ENCODE measurements around the gene ADGRL1.
"Not testable (repeated sequence)": the region's sequence is repeated elsewhere in the genome, so short reads cannot be mapped to it uniquely, and the experiment has no call there.

The ADGRL1 gene

GRCh38 chr19:14161305-14161704 lies 44.7 kb downstream of the ADGRL1 start:
- DNase-seq (ENCODE audit: low spot score) = no peak

GRCh38 chr19:14160017-14160703 lies 45.8 kb downstream of the ADGRL1 start:
- no peak for DNase-seq (ENCODE audit: low spot score)

GRCh38 chr19:14159059-14159458 lies 46.9 kb downstream of the ADGRL1 start:
- DNase-seq (ENCODE audit: low spot score) = no peak

- no peak for DNase-seq (ENCODE audit: low spot score)
Observed at GRCh38 chr19:14158276-14159023, 47.5 kb downstream of the ADGRL1 start.

- DNase-seq (ENCODE audit: low spot score) = no peak
Observed at GRCh38 chr19:14156971-14157717, 48.8 kb downstream of the ADGRL1 start.

- DNase-seq (ENCODE audit: low spot score) = no peak
Observed at GRCh38 chr19:14156122-14156521, 49.8 kb downstream of the ADGRL1 start.

- DNase-seq (ENCODE audit: low spot score) = no peak
Observed at GRCh38 chr19:14155371-14155770, 50.6 kb downstream of the ADGRL1 start.

- no peak for DNase-seq (ENCODE audit: low spot score)
Observed at GRCh38 chr19:14152713-14153112, 53.3 kb downstream of the ADGRL1 start.

GRCh38 chr19:14150770-14151661 lies 55.0 kb downstream of the ADGRL1 start:
- no peak for DNase-seq (ENCODE audit: low spot score)

GRCh38 chr19:14150041-14150769 lies 55.8 kb downstream of the ADGRL1 start:
- DNase-seq (ENCODE audit: low spot score) = no peak

- DNase-seq (ENCODE audit: low spot score) = peak; percentile 62
Observed at GRCh38 chr19:14149509-14149994, 56.4 kb downstream of the ADGRL1 start.

- DNase-seq (ENCODE audit: low spot score) = no peak
Observed at GRCh38 chr19:14148751-14149410, 57.1 kb downstream of the ADGRL1 start.

- DNase-seq (ENCODE audit: low spot score) = peak; percentile 52
Observed at GRCh38 chr19:14147797-14148605, 58.0 kb downstream of the ADGRL1 start.

GRCh38 chr19:14146789-14147216 lies 59.2 kb downstream of the ADGRL1 start:
- DNase-seq (ENCODE audit: low spot score) = no peak

GRCh38 chr19:14146169-14146568 lies 59.8 kb downstream of the ADGRL1 start:
- not testable (repeated sequence) for DNase-seq (ENCODE audit: low spot score)

GRCh38 chr19:14145381-14145780 lies 60.6 kb downstream of the ADGRL1 start:
- no peak for DNase-seq (ENCODE audit: low spot score)

GRCh38 chr19:14142262-14143190 lies 63.4 kb downstream of the ADGRL1 start:
- DNase-seq (ENCODE audit: low spot score) = no peak

GRCh38 chr19:14141041-14141440 lies 64.9 kb downstream of the ADGRL1 start:
- no peak for DNase-seq (ENCODE audit: low spot score)
